Astrocyte of the spinal cord (primary cell): ENCODE results near the gene PPM1K.

Experiments used
- DNase-seq: peaks from one replicate; pipeline ENCODE4 v3.0.0; 2011; ENCODE audit warnings: low read depth, low spot score
- H3K4me3 ChIP-seq: 2 replicates; pipeline ENCODE4 v1.5.1; 2011; ENCODE audit warnings: low read depth, mild to moderate bottlenecking, low read length, moderate library complexity
- in situ Hi-C: cut with HindIII; loops from 2 replicates; pipeline ENCODE4 v1.10.0; 2017; ENCODE audit warnings: low sequenced_read_pairs
- TF ChIP-seq, protein P1 (sequence below): IDR thresholded peaks from 2 replicates; pipeline ENCODE4 v1.5.1; 2012; ENCODE audit warnings: low read depth, mild to moderate bottlenecking, low read length, inconsistent platforms

Gene PPM1K

DNA sequence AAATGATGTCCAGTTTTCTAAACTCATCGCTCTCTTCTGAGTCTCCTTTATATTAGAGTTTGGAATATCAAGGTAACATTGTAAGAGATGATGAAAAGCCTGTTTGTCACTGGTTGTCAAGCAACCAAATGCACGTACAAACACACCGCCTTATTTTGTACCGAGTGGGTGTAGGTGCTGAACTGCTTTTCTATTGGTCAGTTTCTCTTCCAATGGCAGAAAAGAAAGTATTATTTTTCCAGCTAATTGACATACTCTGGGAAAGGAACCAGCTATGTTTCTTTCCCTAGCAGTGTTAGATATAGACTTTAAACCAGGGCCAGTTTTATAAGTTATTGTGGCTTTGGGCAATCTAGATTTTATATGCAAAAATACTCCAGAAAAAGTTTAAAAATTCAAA lies 6.6 kb upstream of the PPM1K start:
- peak; percentile 36 for DNase-seq
- no peak overlapping the region for H3K4me3 ChIP-seq
- TF ChIP-seq, protein P1, sequence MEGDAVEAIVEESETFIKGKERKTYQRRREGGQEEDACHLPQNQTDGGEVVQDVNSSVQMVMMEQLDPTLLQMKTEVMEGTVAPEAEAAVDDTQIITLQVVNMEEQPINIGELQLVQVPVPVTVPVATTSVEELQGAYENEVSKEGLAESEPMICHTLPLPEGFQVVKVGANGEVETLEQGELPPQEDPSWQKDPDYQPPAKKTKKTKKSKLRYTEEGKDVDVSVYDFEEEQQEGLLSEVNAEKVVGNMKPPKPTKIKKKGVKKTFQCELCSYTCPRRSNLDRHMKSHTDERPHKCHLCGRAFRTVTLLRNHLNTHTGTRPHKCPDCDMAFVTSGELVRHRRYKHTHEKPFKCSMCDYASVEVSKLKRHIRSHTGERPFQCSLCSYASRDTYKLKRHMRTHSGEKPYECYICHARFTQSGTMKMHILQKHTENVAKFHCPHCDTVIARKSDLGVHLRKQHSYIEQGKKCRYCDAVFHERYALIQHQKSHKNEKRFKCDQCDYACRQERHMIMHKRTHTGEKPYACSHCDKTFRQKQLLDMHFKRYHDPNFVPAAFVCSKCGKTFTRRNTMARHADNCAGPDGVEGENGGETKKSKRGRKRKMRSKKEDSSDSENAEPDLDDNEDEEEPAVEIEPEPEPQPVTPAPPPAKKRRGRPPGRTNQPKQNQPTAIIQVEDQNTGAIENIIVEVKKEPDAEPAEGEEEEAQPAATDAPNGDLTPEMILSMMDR = no peak
- in situ Hi-C loops = no loop called here

DNA sequence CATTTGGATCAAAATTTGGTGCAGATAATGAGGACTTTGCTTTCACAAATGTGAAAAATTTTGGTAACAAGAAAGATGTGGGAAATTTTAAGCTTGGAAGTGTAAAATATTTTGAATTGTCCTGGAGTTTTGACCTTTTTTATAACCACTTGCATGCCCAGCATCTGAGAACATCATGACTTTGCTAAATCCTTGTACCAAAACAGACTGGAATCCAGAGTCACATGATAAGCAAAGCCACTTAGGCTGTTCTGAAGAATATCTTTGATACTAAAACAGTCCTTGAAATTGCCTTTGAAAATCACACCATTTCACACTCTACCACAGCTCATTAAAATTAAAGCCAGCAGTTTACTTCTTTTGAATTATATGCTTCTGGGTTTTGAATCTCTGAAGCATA lies 2.5 kb upstream of the PPM1K start:
- DNase-seq = no peak
- TF ChIP-seq, protein P1 = no peak
- H3K4me3 ChIP-seq = no peak overlapping the region
- in situ Hi-C loops = no loop called here

DNA sequence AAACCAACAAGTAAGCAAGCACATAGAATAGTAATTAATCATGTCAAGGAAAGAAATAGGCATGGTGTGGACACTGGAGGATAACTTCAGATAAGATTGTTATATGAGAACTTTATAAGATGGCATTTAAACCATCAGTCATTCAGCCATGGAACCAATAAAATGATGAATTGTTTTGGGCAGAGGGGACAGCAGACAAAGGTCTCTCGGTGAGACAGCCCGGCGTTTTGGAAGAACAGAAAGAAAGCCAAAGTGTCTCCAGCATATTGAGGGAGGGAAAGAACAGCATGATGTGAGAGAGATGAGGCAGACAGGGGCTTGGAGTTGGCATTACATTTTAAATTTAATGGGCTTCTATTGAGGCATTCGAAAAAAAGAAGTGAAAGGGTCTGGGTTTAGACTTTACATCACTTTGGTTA lies 883 bp upstream of the PPM1K start:
- TF ChIP-seq, protein P1 = no peak
- H3K4me3 ChIP-seq = peak overlapping the region; percentile 70
- in situ Hi-C loops = no loop called here
- no peak for DNase-seq

DNA sequence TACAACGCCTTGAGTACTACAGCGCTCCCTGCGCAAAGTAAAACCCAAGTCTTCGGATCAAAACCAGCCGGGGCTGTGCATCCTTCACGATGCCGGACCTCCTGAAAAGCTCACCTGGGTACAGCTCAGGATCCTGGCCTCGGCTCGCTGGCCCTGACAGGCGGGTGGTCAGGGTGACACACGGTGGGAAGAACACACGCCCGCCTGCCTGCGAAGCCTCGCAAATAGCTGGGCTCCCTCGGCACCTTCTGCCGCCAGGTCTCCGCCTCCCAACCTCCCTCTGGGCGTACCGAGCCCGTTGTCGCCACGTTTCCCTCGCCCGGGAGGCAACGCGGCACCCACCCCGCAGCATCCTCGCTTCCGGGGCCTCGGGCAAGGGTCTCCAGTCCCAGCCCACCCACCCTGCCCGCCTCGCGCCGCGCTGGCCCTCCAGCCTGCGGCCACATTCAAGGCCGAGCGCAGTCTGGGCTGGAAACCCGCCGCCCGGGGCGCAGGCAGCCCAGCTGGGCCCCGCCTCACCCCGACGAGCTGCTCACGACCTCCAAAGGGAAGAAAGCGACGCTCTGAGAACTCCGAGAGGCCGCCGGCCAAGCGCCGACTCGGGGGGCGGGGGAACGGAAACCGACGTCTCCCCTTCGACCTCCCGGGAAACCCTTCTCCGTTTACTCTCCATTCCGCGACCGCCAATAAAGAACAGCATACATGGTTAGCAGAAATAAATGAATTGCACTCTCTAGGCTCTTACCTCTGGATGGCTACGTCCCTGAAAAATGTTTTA lies 511 bp downstream of the PPM1K start:
- H3K4me3 ChIP-seq = peak overlapping the region; percentile 70
- TF ChIP-seq, protein P1 = no peak
- in situ Hi-C loops = no loop called here
- peak; percentile 58 for DNase-seq

DNA sequence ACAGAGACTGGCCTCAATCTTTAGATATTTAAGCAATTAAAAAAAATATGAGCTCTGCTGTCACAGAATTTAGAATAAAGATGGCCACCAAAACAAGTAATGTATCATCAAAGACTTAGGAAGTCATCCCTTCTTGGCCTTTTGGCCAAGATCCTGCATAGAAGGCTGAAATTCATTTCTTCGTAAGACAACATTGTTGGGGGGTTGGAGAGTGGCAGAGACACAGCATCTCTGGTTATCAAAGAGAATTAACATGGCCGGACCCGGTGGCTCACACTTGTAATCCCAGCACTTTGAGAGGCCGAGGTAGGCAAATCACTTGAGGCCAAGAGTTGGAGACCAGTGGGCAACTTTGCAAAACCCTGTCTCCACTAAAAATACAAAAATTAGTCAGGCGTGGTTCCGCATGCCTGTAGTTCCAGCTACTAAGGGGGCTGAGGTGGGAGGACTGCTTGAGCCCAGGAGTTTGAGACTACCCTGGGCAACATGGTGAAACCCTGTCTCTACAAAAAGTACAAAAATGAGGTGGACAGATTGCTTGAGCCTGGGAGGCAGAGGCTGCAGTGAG lies 4.0 kb downstream of the PPM1K start:
- in situ Hi-C loops = no loop called here
- no peak for DNase-seq
- TF ChIP-seq, protein P1 = no peak
- no peak overlapping the region for H3K4me3 ChIP-seq

DNA sequence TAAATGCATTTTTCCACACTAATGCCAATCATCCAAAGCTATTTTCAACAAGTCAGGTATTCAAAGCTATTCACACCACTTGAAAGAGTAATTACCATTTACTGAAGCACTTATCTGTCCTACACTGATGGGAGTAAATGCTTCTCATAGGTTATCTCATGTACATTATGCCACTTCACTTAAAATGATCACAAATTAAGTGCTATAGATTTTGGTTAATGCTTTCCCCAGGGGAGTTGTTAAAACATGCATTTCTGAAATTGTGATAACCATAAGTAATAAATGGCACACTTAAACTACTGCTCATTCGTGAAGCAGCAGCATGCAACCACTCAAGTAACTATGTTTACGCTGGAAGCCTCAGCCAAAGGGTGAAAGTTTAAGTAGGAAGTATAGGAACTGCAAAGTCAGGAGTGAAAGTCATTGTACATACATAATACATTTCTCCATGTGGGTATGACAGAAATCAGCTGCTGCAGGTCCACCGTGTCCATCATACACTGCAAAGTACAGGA lies 6.6 kb downstream of the PPM1K start:
- in situ Hi-C loops = no loop called here
- DNase-seq = no peak
- no peak overlapping the region for H3K4me3 ChIP-seq
- TF ChIP-seq, protein P1 = no peak
